ENCODE measurements around the gene KDM4C.

The KDM4C gene

DNA sequence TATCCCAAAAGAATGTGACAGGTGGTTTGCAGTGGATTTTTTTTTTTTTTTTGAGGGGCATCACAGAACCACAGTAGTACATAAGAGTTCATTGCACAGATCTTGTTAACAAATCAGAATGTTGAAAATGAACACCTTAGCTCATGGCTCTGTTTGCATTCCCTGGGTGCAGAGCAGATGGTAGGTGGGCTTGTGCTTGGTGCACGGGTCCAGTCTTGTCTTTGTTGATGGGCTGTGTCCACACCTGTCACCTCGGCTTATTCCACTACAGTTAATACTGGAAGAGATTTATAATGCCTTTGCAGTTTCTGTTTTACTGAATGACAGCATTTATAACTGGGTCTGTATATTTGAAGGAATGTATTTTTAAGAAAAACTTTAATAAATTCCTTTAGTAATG, 146.6 kb downstream of the KDM4C start:
- no peak for DNase-seq (ENCODE audit: low read depth in 2 of 2)

- no peak for DNase-seq (ENCODE audit: low read depth in 2 of 2)
Observed at GRCh38 chr9:6905850-6906375, 148.1 kb downstream of the KDM4C start.

DNA sequence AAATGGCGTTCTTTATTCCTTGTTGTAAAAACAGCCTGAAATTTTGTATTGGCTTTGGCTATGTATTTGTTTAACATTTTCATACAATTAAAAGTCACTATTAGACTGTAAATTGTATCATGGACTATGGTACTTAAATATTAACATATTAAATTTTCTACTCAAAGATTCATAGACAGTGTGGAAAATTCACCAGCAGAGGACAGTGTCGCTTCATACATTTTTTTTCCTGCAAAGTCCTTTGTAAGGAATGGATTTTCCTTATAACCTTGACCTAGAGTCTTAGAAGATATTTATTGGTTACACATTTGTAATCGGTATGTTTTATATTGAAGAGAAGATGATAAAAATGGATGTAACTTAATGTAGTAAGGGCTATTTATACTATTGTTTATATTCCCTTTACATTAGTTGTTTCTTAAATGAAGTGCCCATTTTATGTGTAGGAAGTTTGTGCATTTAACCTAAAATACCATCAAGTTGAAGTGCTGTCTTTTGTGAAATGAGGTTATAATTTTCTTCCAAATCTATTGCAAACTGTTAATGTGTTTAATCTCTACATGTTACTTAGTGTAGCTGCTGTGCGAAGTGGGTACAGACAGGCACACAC, 150.1 kb downstream of the KDM4C start:
- peak; percentile 9 to 14 for DNase-seq (ENCODE audit: low read depth in 2 of 2)

GRCh38 chr9:6909181-6909580, 151.4 kb downstream of the KDM4C start:
- no peak for DNase-seq (ENCODE audit: low read depth in 2 of 2)

GRCh38 chr9:6910032-6910431, 152.3 kb downstream of the KDM4C start:
- DNase-seq (ENCODE audit: low read depth in 2 of 2): no peak

DNA sequence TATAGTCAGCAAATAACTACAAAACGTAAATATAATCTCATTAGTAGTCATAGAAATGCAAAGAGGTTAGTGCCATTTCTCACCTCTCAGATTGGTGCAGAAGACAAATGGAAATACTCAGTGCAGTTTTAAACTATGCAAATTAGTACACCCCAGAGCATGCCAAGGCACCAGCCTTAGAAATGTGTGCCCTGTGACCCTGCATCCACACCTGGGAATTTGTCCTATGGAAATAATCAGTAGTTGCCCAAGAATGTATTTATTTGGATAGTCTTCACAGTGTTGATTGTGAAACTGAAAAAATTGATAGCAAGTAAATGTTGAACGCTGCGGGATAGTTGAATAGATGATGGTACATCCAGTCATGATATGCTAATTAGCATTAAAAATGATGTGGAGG, 152.7 kb downstream of the KDM4C start:
- DNase-seq (ENCODE audit: low read depth in 2 of 2): no peak

DNA sequence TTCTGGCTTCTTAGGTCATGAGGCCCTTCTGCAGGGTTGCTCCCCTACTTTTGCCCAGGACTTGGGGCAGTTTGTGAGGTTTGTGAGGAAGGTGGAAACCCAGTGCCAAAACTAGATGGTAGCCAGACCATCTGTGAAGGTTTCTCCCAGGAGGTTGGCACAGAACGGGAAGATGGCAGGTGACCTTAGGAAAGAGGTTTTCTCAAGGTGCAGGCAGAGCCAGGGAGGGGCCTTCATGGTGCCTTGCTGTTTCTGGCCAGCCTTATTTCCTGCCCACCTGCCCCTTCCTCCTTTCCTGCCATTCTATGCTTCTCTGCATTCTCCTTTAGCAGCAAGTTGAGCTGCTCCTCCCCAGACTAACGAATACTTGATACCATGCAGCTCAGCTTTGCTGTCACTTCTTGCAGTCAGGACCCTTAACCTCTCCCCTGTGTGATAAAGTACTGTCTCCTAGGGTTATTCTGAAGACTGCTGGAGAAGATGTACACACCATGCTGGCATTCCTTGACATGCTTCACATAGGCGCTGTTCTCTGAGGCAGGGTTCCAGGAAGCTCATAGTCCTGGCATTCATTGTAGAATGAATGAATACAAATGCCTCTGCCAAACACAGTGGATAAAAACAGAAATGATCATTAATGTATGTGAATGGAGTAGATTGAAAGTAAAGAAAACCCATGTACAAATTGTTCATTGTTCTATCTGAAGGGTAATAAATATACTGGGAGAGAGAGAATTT, 154.3 kb downstream of the KDM4C start:
- no peak for DNase-seq (ENCODE audit: low read depth in 2 of 2)

GRCh38 chr9:6915635-6916034, 157.9 kb downstream of the KDM4C start:
- DNase-seq (ENCODE audit: low read depth in 2 of 2): no peak

DNA sequence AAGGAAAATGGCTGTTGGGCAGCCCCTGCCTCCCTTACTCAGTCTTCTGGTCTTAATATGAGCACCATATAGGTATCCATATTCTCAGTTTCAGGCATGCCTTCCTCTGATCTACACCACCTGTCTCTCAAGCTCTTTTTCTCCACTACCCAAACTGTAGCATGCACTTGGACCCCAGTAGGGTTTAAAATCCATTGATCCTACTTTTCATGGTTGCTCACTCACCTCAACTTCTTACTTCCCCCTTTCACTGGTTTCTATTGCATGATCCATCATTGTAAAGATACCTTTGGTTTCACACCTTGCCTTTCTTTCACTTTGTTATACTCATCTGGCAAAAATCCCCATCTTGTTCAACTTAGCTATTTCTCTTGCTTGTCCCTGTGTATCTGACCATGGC, 159.4 kb downstream of the KDM4C start:
- no peak for DNase-seq (ENCODE audit: low read depth in 2 of 2)

GRCh38 chr9:6920041-6920440, 162.3 kb downstream of the KDM4C start:
- no peak for DNase-seq (ENCODE audit: low read depth in 2 of 2)

DNA sequence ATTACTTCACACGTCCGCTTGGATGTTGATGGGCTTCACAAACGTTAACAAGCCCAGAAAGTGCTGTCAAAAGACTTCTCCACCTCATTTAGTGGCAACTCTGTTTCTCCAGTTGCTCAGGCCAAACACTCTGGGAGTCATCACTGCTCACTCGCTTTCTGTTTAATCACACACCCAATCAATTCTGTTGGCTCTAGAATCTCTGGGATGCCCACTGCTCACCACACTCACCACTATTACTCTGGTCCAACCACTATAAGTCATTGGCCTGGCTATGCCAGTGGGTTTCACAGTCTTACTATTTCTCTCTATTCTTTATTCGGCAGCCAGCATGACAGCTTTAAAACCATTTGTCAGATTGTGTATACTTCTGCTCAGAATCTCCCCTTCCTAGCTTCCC, 163.5 kb downstream of the KDM4C start:
- no peak for DNase-seq (ENCODE audit: low read depth in 2 of 2)

DNA sequence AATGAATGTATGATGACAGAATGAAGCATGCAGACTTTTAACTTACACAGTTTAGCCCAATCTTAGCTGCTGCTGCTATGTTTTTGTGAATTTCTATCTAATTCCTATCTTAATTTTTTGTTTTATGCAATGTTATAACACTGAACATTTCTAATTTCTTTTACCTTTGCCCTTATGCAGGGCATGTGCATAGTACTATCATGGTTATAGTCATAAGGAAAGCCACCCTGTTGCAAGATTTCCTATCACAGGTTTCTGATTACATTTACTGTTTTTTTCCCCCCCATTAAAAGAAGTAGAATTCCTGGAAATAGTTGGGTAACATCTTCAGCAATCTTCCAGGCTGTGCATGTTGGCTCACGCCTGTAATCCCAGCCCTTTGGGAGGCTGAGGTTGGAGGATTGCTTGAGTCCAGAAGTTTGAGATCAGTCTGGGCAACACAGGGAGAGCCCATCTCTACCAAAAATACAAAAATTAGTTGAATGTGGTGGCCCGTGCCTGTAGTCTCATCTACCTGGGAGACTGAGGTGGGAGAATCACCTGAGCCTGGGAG, 164.4 kb downstream of the KDM4C start:
- DNase-seq (ENCODE audit: low read depth in 2 of 2): no peak

DNA sequence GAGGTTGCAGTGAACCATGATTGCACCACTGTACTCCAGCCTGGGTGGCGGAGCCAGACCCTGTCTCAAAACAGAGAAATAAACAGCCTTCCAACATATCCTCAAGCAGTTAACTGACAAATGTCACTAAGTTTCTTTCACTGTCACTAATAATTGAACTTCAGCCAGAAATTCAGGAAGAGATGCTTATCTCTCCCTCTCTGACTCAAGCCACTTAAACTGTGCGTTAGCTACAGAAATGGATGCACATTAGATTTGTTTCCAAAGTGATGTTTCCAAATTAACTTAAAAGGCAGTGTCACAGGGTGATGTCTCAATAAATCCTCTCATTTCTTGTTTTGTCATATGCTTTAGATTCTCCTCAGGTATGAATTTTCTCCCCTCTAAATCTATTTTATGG, 164.9 kb downstream of the KDM4C start:
- DNase-seq (ENCODE audit: low read depth in 2 of 2): no peak

- no peak for DNase-seq (ENCODE audit: low read depth in 2 of 2)
Observed at GRCh38 chr9:6923086-6923485, 165.3 kb downstream of the KDM4C start.

DNA sequence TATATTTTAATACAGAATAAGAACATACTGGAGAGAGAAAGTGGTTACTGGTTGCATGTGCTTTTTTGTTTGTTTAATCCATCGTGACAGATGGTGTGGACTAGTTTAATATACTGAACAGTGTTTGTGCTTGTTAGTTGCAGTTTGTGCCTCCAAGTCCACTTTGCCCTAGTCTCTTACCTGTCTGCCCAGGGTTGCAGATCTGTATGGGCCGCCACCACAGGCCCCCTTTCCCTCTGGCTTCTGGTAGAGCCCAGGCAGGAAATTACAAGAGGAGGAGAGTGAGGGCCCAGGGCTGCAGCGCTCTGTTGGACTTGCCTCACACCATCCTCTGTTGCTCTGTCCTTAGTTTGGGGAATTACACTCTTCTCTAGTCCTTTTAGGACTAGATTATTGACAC, 166.4 kb downstream of the KDM4C start:
- no peak for DNase-seq (ENCODE audit: low read depth in 2 of 2)

DNA sequence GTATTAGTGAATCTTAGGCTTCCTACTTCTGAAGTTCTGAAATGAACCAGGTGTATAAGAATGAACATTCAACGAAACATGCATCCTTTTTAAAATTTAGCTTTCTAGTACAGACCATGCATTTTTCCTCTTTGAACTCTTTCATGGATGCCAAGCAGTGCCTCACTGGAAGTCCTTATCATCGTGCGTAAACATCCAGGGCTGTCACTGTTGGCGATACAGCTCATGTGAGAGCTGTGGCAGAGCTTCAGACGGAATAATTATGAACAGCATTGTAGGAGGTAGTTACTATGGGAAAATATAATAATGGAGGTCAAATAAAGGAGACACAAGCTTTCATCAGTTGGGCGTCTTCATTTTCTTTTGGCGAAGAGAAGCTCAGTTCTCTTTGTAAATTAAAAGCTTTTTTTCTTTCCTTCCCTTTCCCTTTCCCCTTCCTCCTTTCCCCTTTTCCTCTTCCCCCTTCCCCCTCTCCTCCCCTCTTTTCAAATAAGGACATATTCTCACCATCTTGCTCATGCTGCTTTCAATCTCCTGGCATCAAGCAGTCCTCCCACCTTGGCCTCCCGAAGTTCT, 167.3 kb downstream of the KDM4C start:
- DNase-seq (ENCODE audit: low read depth in 2 of 2): no peak

DNA sequence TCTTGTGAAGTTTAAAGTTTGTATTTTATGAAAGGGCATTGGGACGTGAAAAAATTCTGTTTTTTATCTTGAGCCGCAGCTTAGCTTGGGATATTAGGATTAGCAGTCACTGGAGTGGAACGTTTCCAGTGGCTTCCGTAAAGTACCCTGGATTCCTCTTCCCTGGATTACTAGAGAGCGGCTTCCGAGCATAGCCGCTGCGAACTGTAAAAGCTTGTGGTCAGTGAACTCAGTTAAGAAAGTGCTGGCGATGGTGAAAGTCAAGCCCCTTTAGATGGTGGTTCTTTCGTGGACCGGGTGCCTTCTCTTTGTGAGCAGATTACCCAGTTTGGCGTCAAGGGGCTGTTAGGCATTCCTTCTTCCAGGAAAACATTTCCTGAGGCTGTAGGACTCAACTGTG, 168.1 kb downstream of the KDM4C start:
- no peak for DNase-seq (ENCODE audit: low read depth in 2 of 2)

- DNase-seq (ENCODE audit: low read depth in 2 of 2): no peak
Observed at GRCh38 chr9:6926436-6926835, 168.7 kb downstream of the KDM4C start.

- DNase-seq (ENCODE audit: low read depth in 2 of 2): no peak
Observed at GRCh38 chr9:6927838-6928237, 170.1 kb downstream of the KDM4C start.

DNA sequence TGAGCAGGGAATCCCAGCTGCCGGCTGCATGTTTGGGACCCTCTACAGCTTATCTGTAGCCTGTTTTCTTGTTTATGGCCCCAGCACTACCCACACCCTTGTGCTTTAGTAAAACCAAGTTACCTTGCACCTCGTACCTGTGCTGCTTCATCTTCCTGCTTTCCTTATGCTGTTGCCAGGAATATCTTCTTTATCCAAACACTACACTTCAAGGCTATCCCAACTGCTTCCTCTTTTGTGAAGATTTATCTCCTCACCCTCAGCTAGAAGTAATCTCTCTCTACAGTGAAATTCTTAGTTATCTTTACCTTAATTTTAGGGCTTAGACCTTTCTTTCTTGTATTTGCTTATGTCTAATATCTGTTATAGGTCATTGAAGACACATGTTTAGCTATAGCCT, 171.1 kb downstream of the KDM4C start:
- DNase-seq (ENCODE audit: low read depth in 2 of 2): no peak

- no peak for DNase-seq (ENCODE audit: low read depth in 2 of 2)
Observed at GRCh38 chr9:6929441-6930215, 171.9 kb downstream of the KDM4C start.

DNA sequence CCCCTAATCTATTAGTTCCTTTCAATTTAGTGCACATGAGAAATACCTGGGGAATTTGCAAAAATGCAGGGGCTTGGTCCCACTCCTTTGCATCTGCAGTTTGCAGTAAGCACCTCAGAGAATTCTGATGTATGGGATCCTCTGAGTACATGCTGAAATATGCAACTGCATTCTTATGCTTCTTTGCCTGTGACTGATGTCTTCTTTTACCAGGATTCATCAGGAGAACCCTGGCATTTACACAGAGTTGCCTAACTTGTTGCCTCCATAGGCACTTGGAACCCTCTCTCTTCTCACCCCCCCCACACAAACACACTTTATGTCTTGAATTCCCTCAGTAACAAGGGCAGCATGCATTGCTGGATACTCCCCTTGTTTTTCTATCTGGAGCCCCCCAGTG, 173.1 kb downstream of the KDM4C start:
- peak; percentile 59 to 61 for DNase-seq (ENCODE audit: low read depth in 2 of 2)
